GM12874 (cell line): ENCODE measurements around the gene EVA1A.

Experiments used
- TF ChIP-seq, protein P1 (sequence below): IDR thresholded peaks from 2 replicates; pipeline ENCODE4 v1.5.1; 2011; ENCODE audit warnings: low read depth, mild to moderate bottlenecking, control low read depth, low read length, moderate library complexity; ENCODE audit not compliant: insufficient read depth

EVA1A gene

DNA sequence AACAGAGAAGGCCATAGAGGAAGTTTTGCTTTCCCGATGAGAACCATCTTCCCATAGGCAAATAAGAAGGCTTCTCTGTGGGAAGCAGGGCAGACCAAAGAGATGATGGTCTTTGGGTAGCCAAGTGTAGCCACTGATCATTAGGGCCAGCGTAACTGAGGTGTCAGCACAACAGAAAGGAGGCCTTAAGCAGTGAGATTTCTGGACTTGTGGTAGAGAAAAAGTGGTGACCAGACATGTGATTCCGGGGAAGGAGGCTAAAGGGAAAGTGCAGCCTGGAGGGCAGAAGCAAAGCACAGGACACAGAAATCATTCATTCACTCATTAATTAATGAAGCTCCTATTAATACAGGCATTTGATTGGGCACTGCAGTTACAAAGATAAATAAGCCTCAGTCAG lies 15.4 kb downstream of the EVA1A start:
- TF ChIP-seq, protein P1, sequence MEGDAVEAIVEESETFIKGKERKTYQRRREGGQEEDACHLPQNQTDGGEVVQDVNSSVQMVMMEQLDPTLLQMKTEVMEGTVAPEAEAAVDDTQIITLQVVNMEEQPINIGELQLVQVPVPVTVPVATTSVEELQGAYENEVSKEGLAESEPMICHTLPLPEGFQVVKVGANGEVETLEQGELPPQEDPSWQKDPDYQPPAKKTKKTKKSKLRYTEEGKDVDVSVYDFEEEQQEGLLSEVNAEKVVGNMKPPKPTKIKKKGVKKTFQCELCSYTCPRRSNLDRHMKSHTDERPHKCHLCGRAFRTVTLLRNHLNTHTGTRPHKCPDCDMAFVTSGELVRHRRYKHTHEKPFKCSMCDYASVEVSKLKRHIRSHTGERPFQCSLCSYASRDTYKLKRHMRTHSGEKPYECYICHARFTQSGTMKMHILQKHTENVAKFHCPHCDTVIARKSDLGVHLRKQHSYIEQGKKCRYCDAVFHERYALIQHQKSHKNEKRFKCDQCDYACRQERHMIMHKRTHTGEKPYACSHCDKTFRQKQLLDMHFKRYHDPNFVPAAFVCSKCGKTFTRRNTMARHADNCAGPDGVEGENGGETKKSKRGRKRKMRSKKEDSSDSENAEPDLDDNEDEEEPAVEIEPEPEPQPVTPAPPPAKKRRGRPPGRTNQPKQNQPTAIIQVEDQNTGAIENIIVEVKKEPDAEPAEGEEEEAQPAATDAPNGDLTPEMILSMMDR, result no peak

DNA sequence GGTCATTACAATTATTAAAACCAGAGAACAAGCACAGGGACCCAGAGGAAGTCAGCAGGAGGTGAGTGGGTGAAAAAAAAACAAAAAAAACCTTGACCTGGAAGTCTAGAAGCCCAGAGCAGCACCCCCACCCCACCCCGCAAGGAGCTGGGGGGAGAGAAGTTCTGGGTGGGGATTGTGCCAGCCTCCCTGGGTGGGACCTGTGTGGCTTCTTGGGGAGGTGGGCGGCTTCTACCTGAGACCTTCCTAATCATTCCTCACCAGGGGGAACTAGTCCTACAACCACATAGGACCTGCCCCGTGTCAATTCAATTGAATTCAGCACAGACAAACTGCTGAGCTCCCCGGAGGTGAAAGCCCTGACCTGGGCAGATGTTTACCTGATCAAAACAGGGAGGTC lies 17.3 kb downstream of the EVA1A start:
- TF ChIP-seq, protein P1, result no peak

DNA sequence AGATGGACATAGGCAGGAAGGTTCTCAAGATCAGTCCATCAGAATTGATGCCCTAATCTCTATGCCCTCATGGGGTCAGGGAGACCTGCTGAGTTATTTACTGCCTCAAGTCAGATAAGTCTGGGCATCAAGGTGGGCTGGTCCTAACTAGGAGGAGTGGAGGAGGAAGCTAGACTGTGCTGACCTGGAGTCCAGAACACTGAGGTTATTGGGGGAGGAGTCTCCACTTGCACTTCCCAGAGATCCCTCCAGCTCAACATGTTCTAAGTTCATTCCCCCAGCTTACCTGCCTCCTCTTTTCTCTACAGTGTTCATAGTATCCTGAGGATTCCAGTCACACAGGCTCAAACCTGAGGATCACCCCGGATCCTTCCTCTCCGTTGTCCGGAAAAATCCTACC lies 19.3 kb downstream of the EVA1A start:
- TF ChIP-seq, protein P1, result no peak

- TF ChIP-seq, protein P1, result no peak
These were observed 19.7 kb downstream of the EVA1A start for GRCh38 chr2:75540994-75541393.

DNA sequence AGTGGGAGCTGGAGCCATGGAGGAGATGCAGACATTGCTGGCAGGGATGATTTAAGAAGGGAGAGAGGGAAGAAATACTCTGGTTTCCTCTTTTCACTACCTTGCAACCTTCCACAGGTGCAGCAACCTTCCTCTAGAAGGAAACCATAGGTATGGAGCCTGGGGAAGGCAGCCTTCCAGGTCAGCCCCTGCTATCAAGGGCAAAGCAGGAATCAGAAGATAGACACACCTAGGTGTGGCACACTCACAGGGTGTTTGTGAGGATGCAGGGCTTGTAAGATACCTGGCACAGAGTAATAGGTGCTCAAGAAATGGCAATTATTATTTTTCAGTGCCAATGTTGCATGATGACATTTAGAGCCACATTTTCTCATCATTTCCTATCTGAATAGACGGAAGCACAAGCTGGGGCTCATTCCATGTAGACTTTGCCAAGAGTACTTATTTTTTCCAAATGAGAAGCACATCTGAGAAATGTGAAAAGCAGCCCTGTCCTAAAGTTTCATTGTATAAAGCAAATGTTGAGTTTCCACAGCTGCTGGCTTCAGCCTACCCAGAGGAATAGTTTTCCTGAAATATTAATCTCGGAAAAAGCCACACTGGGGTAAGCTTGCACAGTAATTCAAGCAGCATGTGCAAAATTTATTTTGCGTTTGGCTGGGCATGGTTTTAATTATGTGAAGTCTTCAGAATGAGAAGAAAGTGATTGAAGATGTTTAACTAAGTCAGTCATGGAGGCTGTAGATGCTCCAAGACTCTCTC lies 20.6 kb downstream of the EVA1A start:
- TF ChIP-seq, protein P1, result no peak

DNA sequence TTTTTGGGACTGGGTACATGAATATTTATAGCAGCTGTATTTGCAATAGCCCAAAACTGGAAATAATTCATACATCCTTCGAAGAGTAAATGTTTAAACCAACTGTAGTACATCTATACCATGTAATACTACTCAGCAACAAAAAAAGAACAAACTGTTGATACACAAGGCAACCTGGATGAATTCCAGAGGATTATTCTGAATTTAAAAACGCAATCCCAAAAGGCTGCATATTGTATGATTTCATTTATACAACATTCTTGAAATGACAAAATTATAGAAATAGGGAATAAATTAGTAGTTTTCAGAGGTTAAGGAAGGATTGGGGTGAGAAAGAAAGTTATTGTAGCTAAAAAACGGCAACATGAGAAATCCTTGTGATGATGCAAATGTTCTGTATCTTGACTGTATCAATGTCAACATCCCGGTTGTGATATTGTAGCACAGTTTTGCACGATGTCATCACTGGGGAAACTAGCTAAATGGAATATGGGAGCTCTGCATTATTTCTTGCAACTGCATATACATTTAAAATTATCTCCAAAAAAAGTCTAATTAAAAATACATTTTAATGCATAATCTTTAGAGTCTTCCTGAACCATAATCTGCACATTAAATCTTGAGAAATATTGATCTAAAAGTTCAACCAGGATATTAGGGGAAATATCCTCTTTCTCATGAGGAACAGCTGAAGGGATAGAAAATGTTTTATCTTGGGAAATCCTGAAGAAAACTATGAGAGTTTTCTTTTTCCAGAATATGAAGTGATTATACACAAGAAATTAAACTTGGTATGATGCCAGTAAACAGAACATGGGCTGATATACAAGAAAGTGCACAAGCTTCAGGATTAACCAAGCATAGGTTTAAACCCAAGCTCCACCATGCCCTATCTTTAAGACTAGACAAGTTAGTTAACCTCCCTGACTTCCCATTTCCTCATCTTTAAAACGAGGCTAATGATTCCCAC lies 21.9 kb downstream of the EVA1A start:
- TF ChIP-seq, protein P1, result no peak

- TF ChIP-seq, protein P1, result no peak
These were observed 23.1 kb downstream of the EVA1A start for GRCh38 chr2:75537658-75538057.
